Right atrium auricular region (tissue), 2 donors: Measurements from ENCODE around the gene CNTN5. TPM values are rescaled to one million over a fixed set of nuclear protein-coding genes. Genes with fewer than 3 reads are reported as not detected.

Experiments used
- DNase-seq: peaks from one replicate; pipeline ENCODE4 v3.0.0-alpha.2; 2019; ENCODE audit warnings: low spot score
- H3K27ac ChIP-seq, 2 donors: fragments of 200-600 bp; sonication (generic); 1 replicate in 1 of 2; 2 replicates in 1 of 2; pipeline ENCODE4 v1.5.1; 2016 to 2019
- H3K27me3 ChIP-seq, 2 donors: fragments of 200-600 bp; sonication (generic); one replicate each; pipeline versions ENCODE4 v1.5.1 to v1.6.0; 2017 to 2019
- H3K36me3 ChIP-seq: fragments of 200-600 bp; sonication (generic); one replicate; pipeline ENCODE4 v1.5.1; 2016
- H3K4me1 ChIP-seq, 2 donors: fragments of 200-600 bp; sonication (generic); one replicate each; pipeline versions ENCODE4 v1.5.1 to v1.6.0; 2017 to 2019
- H3K4me3 ChIP-seq, 2 donors: fragments of 200-600 bp; sonication (generic); 1 replicate in 1 of 2; 2 replicates in 1 of 2; pipeline ENCODE4 v1.5.1; 2017 to 2019; ENCODE audit warnings: mild to moderate bottlenecking in 1 of 2, moderate library complexity in 1 of 2
- H3K9me3 ChIP-seq, 2 donors: fragments of 200-600 bp; sonication (generic); one replicate each; pipeline ENCODE4 v1.5.1; 2019
- total RNA-seq, 2 donors: library from RNA; depleted of rRNA; stranded (reverse); fragments of >200 nt; gene quantifications; one replicate each; pipeline ENCODE4 v1.1.0, GENCODE V29; 2016
- TF ChIP-seq, protein P1 (sequence below), 2 donors: fragments of 200-600 bp; sonication (generic); IDR thresholded peaks; one replicate each; pipeline ENCODE4 v1.5.1; 2019; ENCODE audit warnings: antibody characterized with exemption in 2 of 2

Gene CNTN5
- total RNA-seq, 2 donors from 2014 or later = not detected

DNA sequence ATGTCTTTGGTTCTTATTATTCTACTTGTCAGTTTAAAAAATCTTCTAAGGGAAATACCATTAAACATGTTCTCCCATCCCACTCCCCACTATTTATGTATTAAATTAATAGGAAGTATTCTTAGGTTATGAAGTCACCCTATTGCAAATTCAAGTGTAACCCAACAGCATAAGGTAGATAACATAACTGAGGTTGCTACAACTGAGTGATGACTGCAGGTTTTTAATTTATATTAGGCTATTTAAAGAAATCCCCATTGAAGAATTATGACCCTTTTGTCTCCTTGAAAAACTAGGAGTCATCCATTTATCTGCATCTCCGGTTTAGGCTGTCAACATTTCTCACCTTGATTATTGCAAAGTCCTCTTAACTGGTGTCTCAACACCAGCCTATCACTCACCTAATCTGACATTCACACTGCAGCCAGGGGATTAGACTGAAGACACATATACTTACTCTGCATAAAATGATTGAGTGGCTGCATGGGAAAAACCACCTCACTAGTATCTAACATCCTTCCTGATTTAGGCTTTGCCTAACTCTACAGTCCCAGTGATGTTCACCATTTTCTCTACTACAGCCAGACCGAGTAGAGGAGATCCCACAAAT, 649.4 kb downstream of the CNTN5 start:
- H3K36me3 ChIP-seq = no peaks in the 10 kb centered on the region
- no peaks in the 10 kb centered on the region for H3K4me1 ChIP-seq
- TF ChIP-seq, protein P1, sequence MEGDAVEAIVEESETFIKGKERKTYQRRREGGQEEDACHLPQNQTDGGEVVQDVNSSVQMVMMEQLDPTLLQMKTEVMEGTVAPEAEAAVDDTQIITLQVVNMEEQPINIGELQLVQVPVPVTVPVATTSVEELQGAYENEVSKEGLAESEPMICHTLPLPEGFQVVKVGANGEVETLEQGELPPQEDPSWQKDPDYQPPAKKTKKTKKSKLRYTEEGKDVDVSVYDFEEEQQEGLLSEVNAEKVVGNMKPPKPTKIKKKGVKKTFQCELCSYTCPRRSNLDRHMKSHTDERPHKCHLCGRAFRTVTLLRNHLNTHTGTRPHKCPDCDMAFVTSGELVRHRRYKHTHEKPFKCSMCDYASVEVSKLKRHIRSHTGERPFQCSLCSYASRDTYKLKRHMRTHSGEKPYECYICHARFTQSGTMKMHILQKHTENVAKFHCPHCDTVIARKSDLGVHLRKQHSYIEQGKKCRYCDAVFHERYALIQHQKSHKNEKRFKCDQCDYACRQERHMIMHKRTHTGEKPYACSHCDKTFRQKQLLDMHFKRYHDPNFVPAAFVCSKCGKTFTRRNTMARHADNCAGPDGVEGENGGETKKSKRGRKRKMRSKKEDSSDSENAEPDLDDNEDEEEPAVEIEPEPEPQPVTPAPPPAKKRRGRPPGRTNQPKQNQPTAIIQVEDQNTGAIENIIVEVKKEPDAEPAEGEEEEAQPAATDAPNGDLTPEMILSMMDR (IDR thresholded peaks at IDR 0.05) = no peak
- no peaks in the 10 kb centered on the region for H3K27me3 ChIP-seq
- no peak for DNase-seq
- H3K27ac ChIP-seq = no peak overlapping the region
- no peaks in the 10 kb centered on the region for H3K9me3 ChIP-seq
- no peak overlapping the region for H3K4me3 ChIP-seq

DNA sequence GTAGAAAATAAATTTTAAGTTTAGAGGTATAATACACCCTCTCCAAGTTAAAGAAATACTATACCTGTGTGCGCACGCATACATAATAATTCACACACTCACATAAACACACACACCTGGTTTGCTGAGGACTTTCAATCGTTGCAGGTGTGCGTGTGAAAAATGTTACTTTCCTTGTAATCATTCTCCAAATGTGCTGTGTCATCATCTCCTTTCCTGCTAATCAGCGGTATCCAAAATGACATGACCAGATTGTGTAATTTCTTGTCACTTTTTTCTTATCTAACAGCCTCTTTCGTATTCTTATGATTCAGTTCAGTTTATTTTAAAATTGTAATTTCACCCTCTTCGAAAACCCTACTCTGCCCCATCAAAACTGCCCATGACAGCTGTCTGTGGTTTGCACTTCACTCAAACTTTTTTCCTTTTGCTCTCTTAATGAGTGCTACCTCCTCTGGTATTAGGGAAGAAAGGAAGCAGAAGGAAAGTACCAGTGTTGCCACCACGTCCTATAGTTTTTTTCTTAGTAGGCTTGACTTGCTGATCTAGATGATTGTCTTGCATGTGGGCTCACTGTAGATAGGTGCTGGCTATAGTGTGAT, 651.2 kb downstream of the CNTN5 start:
- Histone ChIP-seq H3K4me1 (no peaks in the 10 kb centered on the region), H3K27me3 (no peaks in the 10 kb centered on the region), H3K4me3 (no peak overlapping the region), H3K27ac (no peak overlapping the region), H3K9me3 (no peaks in the 10 kb centered on the region), H3K36me3 (no peaks in the 10 kb centered on the region)
- TF ChIP-seq, protein P1 (IDR thresholded peaks at IDR 0.05) = no peak
- no peak for DNase-seq

DNA sequence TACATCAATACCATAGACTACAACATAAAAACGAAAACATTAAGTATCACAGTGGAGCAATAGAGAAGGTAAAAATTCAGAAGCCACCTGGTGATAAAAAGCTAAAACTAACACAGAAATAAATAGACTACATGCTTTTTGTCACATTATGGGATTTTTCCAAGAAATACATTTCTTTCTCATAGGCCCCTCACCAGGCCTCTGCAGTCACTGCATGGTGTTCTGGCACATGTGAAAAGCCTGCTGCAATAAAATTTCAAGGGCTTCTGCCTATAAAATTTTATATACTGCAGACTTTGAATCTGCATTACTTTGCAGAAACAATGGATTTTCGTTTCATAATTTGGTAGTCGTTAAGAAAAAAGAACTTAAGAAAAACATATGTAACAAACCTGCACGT, 655.5 kb downstream of the CNTN5 start:
- H3K27ac ChIP-seq = no peak overlapping the region
- no peaks in the 10 kb centered on the region for H3K36me3 ChIP-seq
- TF ChIP-seq, protein P1 (IDR thresholded peaks at IDR 0.05) = no peak

DNA sequence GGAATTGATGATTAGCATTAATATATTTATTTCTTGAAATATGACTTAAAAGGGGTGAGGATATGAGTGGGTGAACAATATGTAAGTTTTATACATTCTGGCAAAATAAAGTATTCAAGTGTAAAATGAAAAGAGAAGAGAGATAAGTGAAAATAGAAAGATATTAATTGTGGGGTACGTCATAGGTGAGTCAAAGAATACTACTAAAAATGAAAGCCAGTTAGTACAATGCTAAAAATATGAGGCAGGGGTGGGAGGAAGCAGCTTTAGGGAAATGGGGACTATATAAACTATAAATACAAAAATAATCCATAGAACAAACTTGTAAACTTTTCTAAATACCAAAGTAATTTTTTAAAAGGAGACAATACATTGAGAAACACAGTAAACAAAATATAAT, 661.4 kb downstream of the CNTN5 start:
- TF ChIP-seq, protein P1 (IDR thresholded peaks at IDR 0.05) = no peak
- Histone ChIP-seq H3K27ac (no peak overlapping the region), H3K9me3 (no peaks in the 10 kb centered on the region), H3K4me3 (no peak overlapping the region), H3K4me1 (no peaks in the 10 kb centered on the region), H3K36me3 (no peaks in the 10 kb centered on the region), H3K27me3 (no peaks in the 10 kb centered on the region)
- DNase-seq = no peak

More for the DNA sequence above, 655.5 kb downstream of the CNTN5 start:
- no peaks in the 10 kb centered on the region for H3K4me1 ChIP-seq
- no peak overlapping the region for H3K4me3 ChIP-seq
- no peaks in the 10 kb centered on the region for H3K9me3 ChIP-seq
- DNase-seq = no peak
- H3K27me3 ChIP-seq = no peaks in the 10 kb centered on the region

DNA sequence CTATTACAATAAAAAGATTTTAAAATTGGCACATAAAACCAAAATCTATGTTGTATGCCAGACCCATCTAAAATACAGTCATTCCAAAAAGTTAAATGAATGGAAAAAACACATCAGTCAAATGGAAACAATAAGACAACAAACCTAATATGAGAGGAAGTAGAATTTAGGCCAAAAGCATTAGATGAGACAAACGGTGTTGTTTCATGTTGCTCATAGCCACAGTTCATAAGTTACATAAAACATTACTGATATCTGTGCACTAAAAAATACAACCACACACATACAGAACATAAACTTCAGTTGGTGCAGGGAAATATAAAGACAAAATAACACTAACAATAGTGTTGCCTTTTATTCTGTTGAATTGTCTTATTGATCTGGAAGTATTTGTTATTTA, 661.9 kb downstream of the CNTN5 start:
- no peak overlapping the region for H3K27ac ChIP-seq
- TF ChIP-seq, protein P1 (IDR thresholded peaks at IDR 0.05) = no peak
- DNase-seq = no peak
- H3K4me3 ChIP-seq = no peak overlapping the region
- no peaks in the 10 kb centered on the region for H3K9me3 ChIP-seq
- no peaks in the 10 kb centered on the region for H3K27me3 ChIP-seq
- no peaks in the 10 kb centered on the region for H3K4me1 ChIP-seq
- H3K36me3 ChIP-seq = no peaks in the 10 kb centered on the region

DNA sequence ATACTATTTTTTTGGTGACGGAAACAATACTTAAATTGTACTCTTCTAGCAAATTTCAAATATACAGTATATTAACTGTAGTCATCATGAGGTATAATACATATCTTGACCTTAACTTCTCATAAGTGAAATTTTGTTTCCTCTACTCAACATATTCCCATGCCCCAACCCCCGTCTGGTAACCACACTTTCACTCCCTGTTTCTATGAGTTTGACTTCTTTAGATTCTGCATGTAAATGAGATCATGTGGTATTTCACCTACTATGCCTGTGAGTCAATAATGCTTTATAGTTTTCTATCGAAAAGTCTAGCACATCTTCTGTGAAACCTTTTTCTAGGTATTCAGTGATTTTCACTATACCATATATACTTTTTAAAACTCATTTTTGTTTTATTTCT, 663.2 kb downstream of the CNTN5 start:
- TF ChIP-seq, protein P1 (IDR thresholded peaks at IDR 0.05) = no peak
- no peaks in the 10 kb centered on the region for H3K36me3 ChIP-seq
- no peaks in the 10 kb centered on the region for H3K27me3 ChIP-seq
- no peaks in the 10 kb centered on the region for H3K4me1 ChIP-seq
- no peaks in the 10 kb centered on the region for H3K9me3 ChIP-seq
- H3K27ac ChIP-seq = no peak overlapping the region
- DNase-seq = no peak
- H3K4me3 ChIP-seq = no peak overlapping the region
